Measurements from ENCODE around the gene DDO. TPM values are rescaled to one million over a fixed set of nuclear protein-coding genes. Genes with fewer than 3 reads are reported as not detected.

DDO gene
- total and polyA plus RNA-seq, 9 donors = 0.08 to 0.49 (median 0.22) TPM; not detected in 3

GRCh38 chr6:110358553-110359160, 56.7 kb downstream of the DDO start:
- H3K36me3 ChIP-seq (ENCODE audit: control insufficient read depth, insufficient read depth, low read length) = no peaks in the 10 kb centered on the region
- peaks cover 7% of the 10 kb centered on the region for H3K4me1 ChIP-seq (ENCODE audit: control insufficient read depth, insufficient read depth, low read length)
- peak overlapping the region; percentile 16 for H3K27ac ChIP-seq (ENCODE audit: low read length)
- H3K9me3 ChIP-seq (replicated peaks; ENCODE audit: control insufficient read depth, low read depth, low read length) = no peaks in the 10 kb centered on the region
- peak overlapping the region; percentile 32 for H3K4me3 ChIP-seq (ENCODE audit: low read length)
- DNase-seq = no peak
- 21% methylated on average over 2 of the region's 13 CpGs for WGBS (ENCODE audit: insufficient coverage)
- H3K27me3 ChIP-seq (ENCODE audit: control insufficient read depth, insufficient read depth, low read length) = peaks cover 39% of the 10 kb centered on the region

GRCh38 chr6:110357664-110358552, 57.5 kb downstream of the DDO start, which contains the start of gene METTL24:
TSS of gene METTL24 (minus strand) at chr6:110358349. CDS start at chr6:110358272, 77 bp downstream.
- Histone ChIP-seq H3K9me3 (replicated peaks; ENCODE audit: control insufficient read depth, low read depth, low read length) (no peaks in the 10 kb centered on the region), H3K4me3 (ENCODE audit: low read length) (peak within 1 kb of the TSS; percentile 37), H3K27me3 (ENCODE audit: control insufficient read depth, insufficient read depth, low read length) (peaks cover 39% of the 10 kb centered on the region), H3K4me1 (ENCODE audit: control insufficient read depth, insufficient read depth, low read length) (peaks cover 7% of the 10 kb centered on the region), H3K36me3 (ENCODE audit: control insufficient read depth, insufficient read depth, low read length) (no peaks in the 10 kb centered on the region), H3K27ac (ENCODE audit: low read length) (peak within 1 kb of the TSS; percentile 16)
- DNase-seq = no peak
- under 1% methylated on average over 101 of the region's 107 CpGs for WGBS (ENCODE audit: insufficient coverage)

- 32% methylated on average over 13 of the region's 14 CpGs for WGBS (ENCODE audit: insufficient coverage)
- peak overlapping the region; percentile 37 for H3K4me3 ChIP-seq (ENCODE audit: low read length)
- H3K9me3 ChIP-seq (replicated peaks; ENCODE audit: control insufficient read depth, low read depth, low read length) = no peaks in the 10 kb centered on the region
- no peaks in the 10 kb centered on the region for H3K36me3 ChIP-seq (ENCODE audit: control insufficient read depth, insufficient read depth, low read length)
- H3K27ac ChIP-seq (ENCODE audit: low read length) = peak overlapping the region; percentile 9
- DNase-seq = no peak
- peaks cover 7% of the 10 kb centered on the region for H3K4me1 ChIP-seq (ENCODE audit: control insufficient read depth, insufficient read depth, low read length)
- peaks cover 39% of the 10 kb centered on the region for H3K27me3 ChIP-seq (ENCODE audit: control insufficient read depth, insufficient read depth, low read length)
Measured at GRCh38 chr6:110357298-110357663, 58.1 kb downstream of the DDO start.

GRCh38 chr6:110356778-110357177, 58.6 kb downstream of the DDO start:
- Histone ChIP-seq H3K36me3 (ENCODE audit: control insufficient read depth, insufficient read depth, low read length) (no peaks in the 10 kb centered on the region), H3K4me1 (ENCODE audit: control insufficient read depth, insufficient read depth, low read length) (peaks cover 7% of the 10 kb centered on the region), H3K27me3 (ENCODE audit: control insufficient read depth, insufficient read depth, low read length) (peaks cover 39% of the 10 kb centered on the region), H3K9me3 (replicated peaks; ENCODE audit: control insufficient read depth, low read depth, low read length) (no peaks in the 10 kb centered on the region), H3K27ac (ENCODE audit: low read length) (no peak overlapping the region), H3K4me3 (ENCODE audit: low read length) (no peak overlapping the region)
- WGBS (ENCODE audit: insufficient coverage) = 64% methylated on average over 14 of the region's 15 CpGs
- DNase-seq = no peak

GRCh38 chr6:110355727-110356126, 59.6 kb downstream of the DDO start:
- Histone ChIP-seq H3K9me3 (replicated peaks; ENCODE audit: control insufficient read depth, low read depth, low read length) (no peaks in the 10 kb centered on the region), H3K4me1 (ENCODE audit: control insufficient read depth, insufficient read depth, low read length) (peaks cover 7% of the 10 kb centered on the region), H3K36me3 (ENCODE audit: control insufficient read depth, insufficient read depth, low read length) (no peaks in the 10 kb centered on the region), H3K4me3 (ENCODE audit: low read length) (no peak overlapping the region), H3K27me3 (ENCODE audit: control insufficient read depth, insufficient read depth, low read length) (peaks cover 36% of the 10 kb centered on the region), H3K27ac (ENCODE audit: low read length) (no peak overlapping the region)
- 17% methylated on average over 1 of the region's 2 CpGs for WGBS (ENCODE audit: insufficient coverage)
- DNase-seq = no peak

- no CpG with 5 or more reads among the region's 2 CpGs for WGBS (ENCODE audit: insufficient coverage)
- H3K4me1 ChIP-seq (ENCODE audit: control insufficient read depth, insufficient read depth, low read length) = peaks cover 7% of the 10 kb centered on the region
- no peak overlapping the region for H3K27ac ChIP-seq (ENCODE audit: low read length)
- H3K36me3 ChIP-seq (ENCODE audit: control insufficient read depth, insufficient read depth, low read length) = no peaks in the 10 kb centered on the region
- peaks cover 36% of the 10 kb centered on the region for H3K27me3 ChIP-seq (ENCODE audit: control insufficient read depth, insufficient read depth, low read length)
- H3K9me3 ChIP-seq (replicated peaks; ENCODE audit: control insufficient read depth, low read depth, low read length) = no peaks in the 10 kb centered on the region
- H3K4me3 ChIP-seq (ENCODE audit: low read length) = no peak overlapping the region
- DNase-seq = no peak
Measured at GRCh38 chr6:110355022-110355421, 60.4 kb downstream of the DDO start.

GRCh38 chr6:110354153-110354552, 61.2 kb downstream of the DDO start:
- Histone ChIP-seq H3K4me1 (ENCODE audit: control insufficient read depth, insufficient read depth, low read length) (peaks cover 7% of the 10 kb centered on the region), H3K9me3 (replicated peaks; ENCODE audit: control insufficient read depth, low read depth, low read length) (no peaks in the 10 kb centered on the region), H3K4me3 (ENCODE audit: low read length) (no peak overlapping the region), H3K27ac (ENCODE audit: low read length) (no peak overlapping the region), H3K27me3 (ENCODE audit: control insufficient read depth, insufficient read depth, low read length) (peaks cover 31% of the 10 kb centered on the region), H3K36me3 (ENCODE audit: control insufficient read depth, insufficient read depth, low read length) (no peaks in the 10 kb centered on the region)
- DNase-seq = no peak
- WGBS (ENCODE audit: insufficient coverage) = no CpG with 5 or more reads among the region's 2 CpGs

- WGBS (ENCODE audit: insufficient coverage) = no CpG with 5 or more reads among the region's 4 CpGs
- Histone ChIP-seq H3K27me3 (ENCODE audit: control insufficient read depth, insufficient read depth, low read length) (peaks cover 25% of the 10 kb centered on the region), H3K27ac (ENCODE audit: low read length) (no peak overlapping the region)
Measured at GRCh38 chr6:110353457-110354001, 61.8 kb downstream of the DDO start.

GRCh38 chr6:110352563-110353262, 62.7 kb downstream of the DDO start:
- Histone ChIP-seq H3K4me1 (ENCODE audit: control insufficient read depth, insufficient read depth, low read length) (peaks cover 4% of the 10 kb centered on the region), H3K27me3 (ENCODE audit: control insufficient read depth, insufficient read depth, low read length) (peaks cover 20% of the 10 kb centered on the region), H3K27ac (ENCODE audit: low read length) (no peak overlapping the region), H3K4me3 (ENCODE audit: low read length) (no peak overlapping the region), H3K36me3 (ENCODE audit: control insufficient read depth, insufficient read depth, low read length) (no peaks in the 10 kb centered on the region), H3K9me3 (replicated peaks; ENCODE audit: control insufficient read depth, low read depth, low read length) (no peaks in the 10 kb centered on the region)
- 26% methylated on average over 4 of the region's 7 CpGs for WGBS (ENCODE audit: insufficient coverage)
- DNase-seq = peak; percentile 67

More at GRCh38 chr6:110353457-110354001, 61.8 kb downstream of the DDO start:
- Histone ChIP-seq H3K36me3 (ENCODE audit: control insufficient read depth, insufficient read depth, low read length) (no peaks in the 10 kb centered on the region), H3K4me3 (ENCODE audit: low read length) (no peak overlapping the region), H3K9me3 (replicated peaks; ENCODE audit: control insufficient read depth, low read depth, low read length) (no peaks in the 10 kb centered on the region), H3K4me1 (ENCODE audit: control insufficient read depth, insufficient read depth, low read length) (peaks cover 7% of the 10 kb centered on the region)
- no peak for DNase-seq

- Histone ChIP-seq H3K36me3 (ENCODE audit: control insufficient read depth, insufficient read depth, low read length) (no peaks in the 10 kb centered on the region), H3K9me3 (replicated peaks; ENCODE audit: control insufficient read depth, low read depth, low read length) (no peaks in the 10 kb centered on the region), H3K4me3 (ENCODE audit: low read length) (no peak overlapping the region), H3K4me1 (ENCODE audit: control insufficient read depth, insufficient read depth, low read length) (no peaks in the 10 kb centered on the region), H3K27me3 (ENCODE audit: control insufficient read depth, insufficient read depth, low read length) (peaks cover 13% of the 10 kb centered on the region), H3K27ac (ENCODE audit: low read length) (no peak overlapping the region)
- no CpG with 5 or more reads among the region's 4 CpGs for WGBS (ENCODE audit: insufficient coverage)
- no peak for DNase-seq
Measured at GRCh38 chr6:110351986-110352385, 63.4 kb downstream of the DDO start.
